GM19035 (cell line): ENCODE results near the gene MORN3.
A peak's percentile ranks its signal among the peaks of the same experiment; 100 is the strongest.
"Not testable (repeated sequence)": the region's sequence is repeated elsewhere in the genome, so short reads cannot be mapped to it uniquely, and the experiment has no call there.

Experiments
- ATAC-seq: cut with Tn5 transposase; IDR thresholded peaks from one replicate; pipeline ENCODE4 v1.9.1; 2021; ENCODE audit not compliant: unreplicated experiment

MORN3 gene

DNA sequence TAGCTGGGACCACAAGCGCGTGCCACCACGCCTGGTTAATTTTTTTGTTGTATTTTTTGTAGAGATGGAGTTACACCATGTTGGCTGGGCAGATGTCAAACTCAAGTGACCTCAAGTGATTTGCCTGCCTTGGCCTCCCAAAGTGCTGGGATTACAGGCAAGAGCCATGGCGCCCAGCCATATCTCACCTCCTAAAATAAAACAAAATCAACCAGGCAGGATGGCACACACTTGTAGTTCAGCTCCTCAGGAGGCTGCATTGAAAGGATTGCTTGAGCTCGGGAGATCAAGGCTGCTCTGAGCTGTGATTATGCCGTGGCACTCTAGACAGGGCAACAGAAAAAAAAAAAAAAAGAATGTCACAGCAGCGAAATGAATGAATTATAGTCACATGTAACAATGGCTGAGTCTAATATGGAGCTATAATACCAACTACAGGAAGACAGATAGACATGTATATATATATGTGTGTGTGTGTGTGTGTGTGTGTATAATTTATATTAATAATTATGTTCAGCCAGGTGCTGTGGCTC is 23.8 kb upstream of the MORN3 start:
- ATAC-seq: no peak

- ATAC-seq: not testable (repeated sequence)
Observed at GRCh38 chr12:121692744-121693143, 23.3 kb upstream of the MORN3 start.

GRCh38 chr12:121689430-121689829 is 20.0 kb upstream of the MORN3 start:
- ATAC-seq: no peak

DNA sequence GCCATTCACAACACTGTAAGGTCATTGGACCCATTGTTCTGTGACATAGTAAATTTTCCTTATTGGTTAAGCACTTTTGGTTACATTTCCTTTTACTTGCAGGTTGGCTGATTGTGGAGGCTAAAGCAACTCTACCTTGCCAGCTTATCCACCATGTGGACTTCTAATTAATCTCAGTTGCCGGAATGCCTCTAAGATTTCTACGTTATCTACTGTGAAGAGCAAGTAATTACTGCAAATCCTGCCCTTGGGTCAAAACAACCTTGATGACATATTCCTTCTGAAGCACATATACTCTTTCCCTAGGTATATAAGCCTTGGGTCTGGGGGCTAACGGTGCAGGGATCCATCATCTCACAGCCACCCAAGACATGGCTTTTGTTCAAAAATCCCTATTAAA is 19.5 kb upstream of the MORN3 start:
- no peak for ATAC-seq

- not testable (repeated sequence) for ATAC-seq
Observed at GRCh38 chr12:121679661-121680197, 10.3 kb upstream of the MORN3 start.

- ATAC-seq: no peak
Observed at GRCh38 chr12:121678716-121679300, 9.4 kb upstream of the MORN3 start.

- ATAC-seq: no peak
Observed at GRCh38 chr12:121678305-121678704, 8.9 kb upstream of the MORN3 start.

- no peak for ATAC-seq
Observed at GRCh38 chr12:121676190-121676589, 6.7 kb upstream of the MORN3 start.

DNA sequence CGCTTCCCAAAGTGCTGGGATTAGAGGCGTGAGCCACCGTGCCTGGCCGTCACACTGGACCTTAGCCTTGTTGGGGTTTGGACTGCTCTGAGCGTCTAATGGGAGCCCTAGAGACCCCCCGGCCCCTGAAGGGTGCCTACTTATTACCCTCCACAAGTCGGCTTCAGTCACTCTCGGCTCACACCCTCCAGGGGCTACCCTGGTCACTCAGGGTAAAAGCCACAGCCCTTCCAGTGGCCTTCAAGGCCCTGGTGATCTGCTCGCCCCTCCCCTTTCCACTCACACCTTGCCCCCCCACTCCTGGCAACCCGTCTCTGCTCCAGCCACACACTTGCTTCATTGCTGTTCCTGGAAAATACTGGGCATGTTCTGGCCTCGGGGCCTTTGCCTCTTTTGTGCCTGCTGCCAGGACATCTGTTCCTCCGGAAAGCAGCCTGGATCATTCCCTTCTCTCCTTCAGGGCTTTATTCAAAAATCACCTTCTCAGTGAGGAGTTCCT is 3.6 kb upstream of the MORN3 start:
- peak; percentile 17 for ATAC-seq

DNA sequence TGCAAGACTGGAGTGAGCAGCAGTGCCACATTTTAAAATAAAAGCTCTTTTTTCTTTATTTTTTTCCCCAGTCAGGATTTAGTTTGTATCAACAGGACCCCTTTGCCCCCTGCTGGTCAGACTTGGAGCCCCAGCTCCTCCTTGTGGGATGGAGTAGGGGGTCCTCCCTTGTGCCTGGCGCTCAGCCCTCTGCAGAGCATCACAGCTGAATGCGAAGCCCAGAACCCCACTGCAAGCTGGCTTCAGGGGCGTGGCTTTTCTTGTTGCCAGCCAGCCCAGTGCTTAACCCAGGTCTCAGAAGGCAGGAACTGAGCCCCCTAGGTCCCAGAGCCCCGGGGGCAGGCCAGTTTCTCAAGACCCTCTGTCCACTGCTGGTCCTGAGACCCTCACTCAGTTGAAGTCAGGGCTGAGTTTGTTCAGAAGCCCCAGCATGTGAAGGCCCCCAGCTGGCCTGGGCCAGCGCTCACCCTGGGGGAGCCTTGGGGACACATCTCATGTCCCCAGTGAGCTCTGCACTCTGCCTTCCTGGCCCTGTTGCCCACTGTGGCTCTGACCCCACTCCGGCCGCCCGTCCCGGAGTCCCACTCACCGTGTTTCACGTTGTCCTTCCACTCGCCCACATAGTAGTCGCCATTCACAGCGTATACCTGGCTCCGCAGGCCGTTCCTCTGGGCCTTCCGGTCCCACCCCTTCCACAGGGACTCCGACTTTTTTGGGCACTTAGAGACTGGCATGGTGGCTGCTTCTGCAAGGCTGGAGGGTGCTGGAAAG is 519 bp downstream of the MORN3 start:
- no peak for ATAC-seq

DNA sequence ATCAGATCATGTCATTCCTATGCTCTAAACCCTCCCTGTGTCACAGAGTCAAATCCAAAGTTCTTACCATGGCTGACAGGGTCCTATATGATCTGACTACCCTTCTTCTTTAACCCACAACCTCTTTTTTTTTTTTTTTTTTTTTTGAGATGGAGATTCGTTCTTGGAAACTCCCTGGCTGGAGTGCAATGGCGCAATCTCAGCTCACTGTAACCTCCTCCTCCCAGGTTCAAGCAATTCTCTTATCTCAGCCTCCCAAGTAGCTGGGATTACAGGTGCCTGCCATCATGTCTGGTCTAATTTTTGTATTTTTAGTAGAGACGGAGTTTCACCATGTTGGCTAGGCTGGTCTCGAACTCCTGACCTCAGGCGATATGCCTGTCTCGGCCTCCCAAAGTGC is 2.6 kb downstream of the MORN3 start:
- ATAC-seq: not testable (repeated sequence)

DNA sequence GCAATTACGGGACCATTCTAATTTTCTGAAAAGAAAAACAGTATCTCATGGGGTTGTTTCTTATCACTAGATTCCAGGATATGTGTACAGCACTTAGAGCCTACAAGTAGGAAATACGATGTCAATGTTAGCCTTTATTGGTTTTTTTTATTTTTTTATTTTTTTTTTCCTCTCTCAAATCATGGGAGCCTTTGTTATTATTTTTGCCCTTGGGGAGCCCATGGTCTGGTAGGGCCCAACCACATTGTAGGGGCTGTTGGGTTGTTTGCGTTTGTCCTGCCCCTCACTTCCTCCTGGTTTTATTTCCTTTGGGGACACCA is 5.9 kb downstream of the MORN3 start:
- ATAC-seq: no peak

GRCh38 chr12:121661353-121662105 is 7.9 kb downstream of the MORN3 start:
- ATAC-seq: not testable (repeated sequence)

GRCh38 chr12:121657305-121658008 is 12.0 kb downstream of the MORN3 start:
- ATAC-seq: no peak

DNA sequence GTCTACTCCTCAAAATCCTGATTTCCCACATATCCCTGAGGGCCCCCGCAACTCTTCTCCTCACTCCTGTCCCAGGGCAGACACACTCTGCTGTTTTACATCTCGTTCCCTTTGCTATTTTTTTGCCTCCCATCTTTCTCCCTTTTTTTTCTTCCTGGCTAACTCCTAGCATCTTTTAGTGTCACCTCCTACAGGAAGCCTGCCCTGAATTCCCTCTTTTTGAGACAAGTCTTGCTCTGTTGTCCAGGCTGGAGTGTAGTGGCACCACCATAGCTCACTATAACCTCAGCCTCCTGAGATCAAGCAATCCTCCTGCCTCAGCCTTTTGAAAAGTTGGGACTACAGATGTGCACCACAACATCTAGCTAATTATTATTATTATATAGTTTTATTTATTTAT is 13.3 kb downstream of the MORN3 start:
- no peak for ATAC-seq

GRCh38 chr12:121653999-121654398 is 15.5 kb downstream of the MORN3 start:
- no peak for ATAC-seq

- no peak for ATAC-seq
Observed at GRCh38 chr12:121652767-121653497, 16.5 kb downstream of the MORN3 start.

- ATAC-seq: no peak
Observed at GRCh38 chr12:121651320-121651719, 18.1 kb downstream of the MORN3 start.

GRCh38 chr12:121649819-121650353 is 19.6 kb downstream of the MORN3 start:
- ATAC-seq: no peak

GRCh38 chr12:121649322-121649721 is 20.1 kb downstream of the MORN3 start:
- no peak for ATAC-seq
